Measurements from ENCODE around the gene ZBED1. TPM values are rescaled to one million over a fixed set of nuclear protein-coding genes. Genes with fewer than 3 reads are reported as not detected.

ZBED1 gene
- total RNA-seq, 1 experiment from 2014 or later: 45.1 TPM

Other genes with a start within 250 kb of the ZBED1 start
- gene DHRSX, start within 50 bp of the ZBED1 start, total RNA-seq (2021): 28.2 to 34.3 TPM (median 33.4 TPM) in 3 replicates
- 72.1 to 77.9 TPM (median 73.6 TPM) in 3 replicates for gene CD99, start 190.3 kb upstream of the ZBED1 start, total RNA-seq (2021)